Stimulated activated CD4-positive, alpha-beta T cell treated with anti-CD3 and anti-CD28 coated beads, Interleukin-2, amount 100 ng/mL, for 48 hours (primary cell): ENCODE measurements around the gene CACNG1.
"Not testable (repeated sequence)": the region's sequence is repeated elsewhere in the genome, so short reads cannot be mapped to it uniquely, and the experiment has no call there.

ENCODE experiments used
- DNase-seq, 2 donors: peaks; one replicate each; pipeline ENCODE4 v3.0.0-alpha.2; 2020

CACNG1 gene

GRCh38 chr17:67026341-67026740, 18.0 kb upstream of the CACNG1 start:
- no peak for DNase-seq

GRCh38 chr17:67027031-67027628, 17.2 kb upstream of the CACNG1 start:
- DNase-seq = no peak

- DNase-seq = no peak
Measured at GRCh38 chr17:67030641-67031040, 13.7 kb upstream of the CACNG1 start.

- DNase-seq = no peak
Measured at GRCh38 chr17:67032382-67032781, 12.0 kb upstream of the CACNG1 start.

GRCh38 chr17:67032985-67033384, 11.4 kb upstream of the CACNG1 start:
- DNase-seq = no peak

GRCh38 chr17:67033613-67034012, 10.7 kb upstream of the CACNG1 start:
- no peak for DNase-seq

- no peak for DNase-seq
Measured at GRCh38 chr17:67035131-67036083, 8.9 kb upstream of the CACNG1 start.

- no peak for DNase-seq
Measured at GRCh38 chr17:67038861-67039365, 5.4 kb upstream of the CACNG1 start.

- DNase-seq = no peak
Measured at GRCh38 chr17:67040652-67041051, 3.7 kb upstream of the CACNG1 start.

GRCh38 chr17:67041119-67041518, 3.2 kb upstream of the CACNG1 start:
- not testable (repeated sequence) for DNase-seq

- DNase-seq = no peak
Measured at GRCh38 chr17:67041531-67041930, 2.8 kb upstream of the CACNG1 start.

- no peak for DNase-seq
Measured at GRCh38 chr17:67041941-67042899, 2.1 kb upstream of the CACNG1 start.

GRCh38 chr17:67043283-67043682, 1.1 kb upstream of the CACNG1 start:
- no peak for DNase-seq

GRCh38 chr17:67044940-67045339, 586 bp downstream of the CACNG1 start:
- DNase-seq = no peak

GRCh38 chr17:67046398-67046797, 2.0 kb downstream of the CACNG1 start:
- DNase-seq = no peak

GRCh38 chr17:67047382-67047781, 3.0 kb downstream of the CACNG1 start:
- DNase-seq = no peak

GRCh38 chr17:67049025-67049739, 4.8 kb downstream of the CACNG1 start:
- DNase-seq = no peak

GRCh38 chr17:67050066-67050465, 5.7 kb downstream of the CACNG1 start:
- DNase-seq = no peak

- DNase-seq = no peak
Measured at GRCh38 chr17:67050471-67051154, 6.3 kb downstream of the CACNG1 start.

GRCh38 chr17:67051155-67051538, 6.8 kb downstream of the CACNG1 start:
- no peak for DNase-seq

- no peak for DNase-seq
Measured at GRCh38 chr17:67051837-67052236, 7.5 kb downstream of the CACNG1 start.
